Mesodermal cell (in vitro differentiated cells): ENCODE data around the gene GGTLC1.

Source experiments
- H3K27ac ChIP-seq: 2 replicates; pipeline ENCODE4 v1.7.0; 2013; ENCODE audit warnings: mild to moderate bottlenecking, low read depth, low read length, moderate library complexity; ENCODE audit not compliant: severe bottlenecking
- H3K36me3 ChIP-seq: 2 replicates; pipeline ENCODE4 v1.7.1; 2013; ENCODE audit warnings: mild to moderate bottlenecking, low read length, moderate library complexity; ENCODE audit not compliant: control insufficient read depth, insufficient read depth
- H3K4me1 ChIP-seq: one replicate; pipeline ENCODE4 v1.7.1; 2013; ENCODE audit warnings: mild to moderate bottlenecking, low read length; ENCODE audit not compliant: insufficient read depth, control insufficient read depth, poor library complexity, severe bottlenecking
- H3K4me3 ChIP-seq: 2 replicates; pipeline ENCODE4 v1.7.0; 2013; ENCODE audit warnings: low read length, control low read depth, mild to moderate bottlenecking; ENCODE audit not compliant: insufficient read depth, poor library complexity, severe bottlenecking; ENCODE audit errors: extremely low read depth
- H3K9me3 ChIP-seq: 2 replicates; pipeline ENCODE4 v1.7.1; 2013; ENCODE audit warnings: mild to moderate bottlenecking, low read length, moderate library complexity; ENCODE audit not compliant: control insufficient read depth
- WGBS, 2 experiments: methylation state at CpG; one replicate each; pipeline ENCODE4 v1.1.5; 2013; ENCODE audit warnings: missing lambda C conversion rate in 2 of 2; ENCODE audit not compliant: insufficient coverage in 2 of 2; 5-methylcytosine and 5-hydroxymethylcytosine counted together

Gene GGTLC1

DNA sequence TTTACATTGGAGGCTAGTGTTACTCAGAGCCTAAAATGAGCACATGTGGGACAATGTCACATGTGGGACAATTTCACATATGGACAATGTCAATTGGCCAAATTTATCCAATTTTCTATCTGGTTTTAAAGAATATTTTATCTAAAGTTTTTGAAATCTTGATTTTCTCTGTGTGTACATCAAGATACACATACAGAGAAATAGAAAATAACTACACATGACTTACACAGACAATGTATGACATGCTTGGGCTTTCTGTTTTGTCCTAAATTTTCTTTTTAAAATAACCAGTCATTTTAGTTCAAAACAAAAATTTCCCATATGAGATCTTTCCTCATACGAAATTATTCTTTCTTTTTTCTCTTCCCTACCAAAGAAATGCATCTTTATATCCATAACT is 24.6 kb downstream of the GGTLC1 start:
- 71 to 73% methylated on average over 1 of the region's 1 CpG for WGBS, 2 experiments

DNA sequence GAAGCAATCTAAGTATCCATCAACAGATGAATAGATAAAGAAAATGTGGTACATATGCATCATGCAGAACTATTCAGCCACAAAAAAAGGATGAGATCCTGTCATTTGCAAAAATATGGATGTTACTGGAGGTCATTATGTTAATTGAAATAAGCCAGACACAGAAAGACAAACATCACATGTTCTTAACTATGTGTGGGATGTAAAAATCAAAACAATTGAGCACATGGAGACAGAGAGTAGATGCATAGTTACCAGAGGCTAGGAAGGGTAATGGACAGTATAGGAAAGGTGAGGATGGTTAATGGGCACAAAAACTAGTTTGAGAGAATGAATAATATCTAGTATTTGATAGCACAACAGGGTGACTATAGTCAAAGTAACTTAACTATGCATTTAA is 26.3 kb downstream of the GGTLC1 start:
- Histone ChIP-seq H3K4me1 (no peaks in the 10 kb centered on the region), H3K27ac (no peak overlapping the region), H3K9me3 (peaks cover 29% of the 10 kb centered on the region), H3K4me3 (no peak overlapping the region), H3K36me3 (no peaks in the 10 kb centered on the region)

More for the DNA sequence above, 24.6 kb downstream of the GGTLC1 start:
- peaks cover 29% of the 10 kb centered on the region for H3K9me3 ChIP-seq
- no peak overlapping the region for H3K27ac ChIP-seq
- no peak overlapping the region for H3K4me3 ChIP-seq
- H3K4me1 ChIP-seq = no peaks in the 10 kb centered on the region
- H3K36me3 ChIP-seq = no peaks in the 10 kb centered on the region

DNA sequence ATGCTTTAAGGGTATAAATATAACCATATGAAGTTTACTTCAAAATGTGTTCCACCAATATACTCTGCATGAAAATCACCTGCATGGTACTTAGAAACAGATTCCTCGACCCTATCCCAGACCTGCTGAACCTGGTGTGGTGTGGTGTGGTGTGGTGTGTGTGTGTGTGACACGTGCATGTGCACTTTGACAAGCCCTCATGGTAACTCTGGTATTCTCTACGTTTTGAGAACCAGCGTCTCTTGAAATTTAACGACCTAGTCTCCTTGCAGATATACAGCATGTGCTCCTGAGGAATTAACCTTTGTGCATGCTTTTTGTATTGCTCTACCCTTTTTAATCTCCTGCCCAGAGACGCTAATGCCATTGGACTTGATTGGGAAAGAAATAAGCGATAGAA is 29.5 kb downstream of the GGTLC1 start:
- peaks cover 17% of the 10 kb centered on the region for H3K9me3 ChIP-seq
- H3K36me3 ChIP-seq = no peaks in the 10 kb centered on the region

DNA sequence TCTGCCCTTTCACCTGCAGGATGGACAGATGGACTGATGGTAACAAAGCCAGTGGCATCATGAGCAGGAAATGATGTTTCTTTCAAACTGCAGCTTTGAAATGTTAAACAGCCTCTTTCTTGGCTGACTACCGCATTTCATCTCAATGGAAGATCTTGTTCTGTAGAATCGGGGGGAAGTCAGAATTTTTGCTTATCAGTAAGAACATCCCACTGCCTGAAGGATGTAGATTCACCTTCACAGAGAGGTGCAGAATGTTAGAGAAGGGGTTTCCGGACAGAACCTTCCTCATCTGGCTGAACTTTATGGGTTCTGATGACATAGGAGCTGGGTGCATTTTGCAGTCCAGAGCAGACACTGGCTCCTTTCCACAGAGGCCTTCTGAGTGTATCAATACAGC is 32.7 kb downstream of the GGTLC1 start:
- no peaks in the 10 kb centered on the region for H3K4me1 ChIP-seq
- no peak overlapping the region for H3K27ac ChIP-seq
- peaks cover 2% of the 10 kb centered on the region for H3K9me3 ChIP-seq
- H3K4me3 ChIP-seq = no peak overlapping the region
- 80% methylated on average over 1 of the region's 3 CpGs; no CpG with 5 or more reads in 1 of the 2 experiments for WGBS, 2 experiments
- no peaks in the 10 kb centered on the region for H3K36me3 ChIP-seq

More for the DNA sequence above, 29.5 kb downstream of the GGTLC1 start:
- 85 to 87% methylated on average over 4 to 6 of the region's 7 CpGs for WGBS, 2 experiments
- Histone ChIP-seq H3K27ac (no peak overlapping the region), H3K4me1 (no peaks in the 10 kb centered on the region), H3K4me3 (no peak overlapping the region)

DNA sequence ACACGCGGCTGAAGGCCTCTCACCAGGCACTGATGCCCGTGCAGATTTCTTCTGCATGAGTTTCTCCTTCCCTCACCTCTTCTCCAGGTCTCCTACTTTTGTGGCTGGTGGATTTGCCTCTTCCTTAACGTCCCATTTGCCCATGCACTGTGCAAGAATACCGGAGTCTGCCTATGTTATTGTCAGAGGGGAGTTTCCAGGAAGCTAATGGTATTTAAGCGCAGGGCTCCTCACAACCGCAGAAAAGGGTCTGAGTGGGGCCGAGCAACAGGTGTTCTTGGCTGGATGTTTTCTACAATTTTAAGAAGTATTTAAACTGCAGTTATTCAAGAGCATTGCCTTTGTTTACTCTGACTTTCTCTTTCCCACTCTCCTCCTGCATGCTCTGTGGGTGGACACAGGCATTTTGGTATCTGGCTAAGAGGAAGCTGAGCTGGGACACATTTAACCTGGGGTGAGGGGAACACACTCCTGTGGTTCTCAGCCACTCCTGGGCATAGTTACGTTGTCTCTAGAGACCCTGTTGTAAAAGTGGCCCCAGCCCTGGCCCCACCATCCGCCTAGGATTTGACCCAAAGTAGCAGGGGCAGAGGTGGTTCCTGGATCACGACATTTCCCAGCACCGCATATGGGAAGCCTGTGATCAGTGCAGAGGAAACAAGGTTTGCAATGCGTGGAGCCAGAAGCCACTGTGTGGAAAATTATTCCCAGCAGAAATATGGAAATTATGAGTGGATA is 34.4 kb downstream of the GGTLC1 start:
- WGBS, 2 experiments = 81 to 94% methylated on average over 6 to 7 of the region's 13 CpGs
- Histone ChIP-seq H3K27ac (no peak overlapping the region), H3K4me3 (no peak overlapping the region), H3K9me3 (no peaks in the 10 kb centered on the region), H3K4me1 (no peaks in the 10 kb centered on the region), H3K36me3 (no peaks in the 10 kb centered on the region)

DNA sequence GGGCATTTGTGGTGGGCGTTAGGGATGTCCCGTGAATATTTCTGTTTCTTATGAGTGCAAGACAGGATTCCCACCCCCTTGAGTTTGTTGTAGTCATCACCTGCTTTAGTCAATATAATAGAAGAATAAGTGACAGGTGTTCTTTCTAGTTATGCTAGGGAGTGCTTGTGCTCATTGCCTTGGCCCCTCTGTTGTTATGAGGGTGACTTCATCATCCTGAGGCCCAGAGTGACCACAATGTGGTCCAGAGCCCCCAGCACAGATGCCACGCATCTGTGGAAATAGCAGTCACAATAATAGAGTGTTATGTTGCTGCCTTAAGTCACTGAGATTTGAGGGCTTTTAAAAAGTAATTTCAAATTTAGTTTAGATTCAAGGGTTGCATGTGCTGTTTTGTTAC is 42.4 kb downstream of the GGTLC1 start:
- Histone ChIP-seq H3K9me3 (no peaks in the 10 kb centered on the region), H3K36me3 (no peaks in the 10 kb centered on the region), H3K4me1 (no peaks in the 10 kb centered on the region), H3K4me3 (no peak overlapping the region), H3K27ac (no peak overlapping the region)
- WGBS, 2 experiments = 100% methylated on average over 2 of the region's 3 CpGs; no CpG with 5 or more reads in 1 of the 2 experiments

DNA sequence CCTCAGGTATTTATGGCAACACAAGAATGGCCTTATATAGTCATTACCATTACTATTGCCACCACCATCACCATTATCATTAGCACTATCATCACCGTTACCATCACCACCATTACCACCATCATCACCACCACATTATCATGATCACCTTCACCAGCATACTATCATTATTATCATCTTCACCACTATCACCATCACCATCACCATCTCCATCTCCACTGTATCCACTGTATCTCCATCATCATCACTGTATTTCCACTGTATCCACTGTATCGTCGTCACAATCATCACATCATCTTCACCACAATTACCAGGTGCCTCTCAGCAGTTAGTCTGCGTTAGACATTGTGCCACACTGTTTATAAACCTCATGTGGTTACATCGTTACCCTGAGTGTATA is 45.3 kb downstream of the GGTLC1 start:
- Histone ChIP-seq H3K9me3 (no peaks in the 10 kb centered on the region), H3K27ac (no peak overlapping the region), H3K4me3 (no peak overlapping the region), H3K4me1 (no peaks in the 10 kb centered on the region), H3K36me3 (no peaks in the 10 kb centered on the region)
- WGBS, 2 experiments = 82 to 93% methylated on average over 1 to 3 of the region's 5 CpGs

DNA sequence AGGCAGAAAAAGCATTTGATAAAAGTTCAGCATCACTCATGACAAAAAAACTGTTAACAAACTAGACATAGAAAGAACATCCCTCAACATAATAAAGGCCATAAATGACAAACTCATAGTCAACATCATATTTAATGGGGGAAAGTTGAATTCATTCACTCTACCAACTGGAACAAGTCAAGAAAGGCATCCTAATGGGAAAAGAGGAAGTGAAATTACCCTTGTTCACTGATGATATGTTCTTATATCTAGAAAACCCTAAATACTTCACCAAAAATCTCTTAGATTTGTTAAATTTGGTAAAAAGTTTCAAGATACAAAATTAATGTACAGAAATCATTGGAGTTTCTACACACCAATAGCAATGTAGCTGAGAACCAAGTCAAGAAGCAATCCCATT is 48.9 kb downstream of the GGTLC1 start:
- H3K4me1 ChIP-seq = no peaks in the 10 kb centered on the region
- H3K4me3 ChIP-seq = no peak overlapping the region

DNA sequence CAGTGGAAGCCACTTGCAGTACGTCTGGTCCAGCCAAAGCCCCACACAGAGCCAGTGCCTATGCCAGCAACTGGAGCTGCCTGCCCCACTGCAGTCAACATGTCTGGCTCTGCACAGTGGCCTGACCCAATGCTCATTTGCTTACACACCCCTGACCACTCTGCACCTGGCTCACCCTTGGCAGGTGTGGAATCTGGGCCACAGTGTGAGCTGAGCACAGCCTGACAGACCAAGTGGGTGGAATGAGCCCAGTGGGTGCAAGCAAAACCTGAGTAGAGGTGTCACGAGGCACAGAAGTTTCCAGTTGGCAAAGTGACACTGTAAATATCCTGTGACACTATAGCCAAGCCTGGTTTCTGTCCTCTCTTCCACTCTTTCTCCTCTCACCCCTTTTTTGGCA is 49.5 kb downstream of the GGTLC1 start:
- no peaks in the 10 kb centered on the region for H3K4me1 ChIP-seq
- WGBS, 2 experiments = 78 to 79% methylated on average over 2 of the region's 2 CpGs
- no peaks in the 10 kb centered on the region for H3K36me3 ChIP-seq
- H3K27ac ChIP-seq = no peak overlapping the region
- no peak overlapping the region for H3K4me3 ChIP-seq
- H3K9me3 ChIP-seq = no peaks in the 10 kb centered on the region

More for the DNA sequence above, 48.9 kb downstream of the GGTLC1 start:
- no peaks in the 10 kb centered on the region for H3K36me3 ChIP-seq
- H3K27ac ChIP-seq = no peak overlapping the region
- no peaks in the 10 kb centered on the region for H3K9me3 ChIP-seq

DNA sequence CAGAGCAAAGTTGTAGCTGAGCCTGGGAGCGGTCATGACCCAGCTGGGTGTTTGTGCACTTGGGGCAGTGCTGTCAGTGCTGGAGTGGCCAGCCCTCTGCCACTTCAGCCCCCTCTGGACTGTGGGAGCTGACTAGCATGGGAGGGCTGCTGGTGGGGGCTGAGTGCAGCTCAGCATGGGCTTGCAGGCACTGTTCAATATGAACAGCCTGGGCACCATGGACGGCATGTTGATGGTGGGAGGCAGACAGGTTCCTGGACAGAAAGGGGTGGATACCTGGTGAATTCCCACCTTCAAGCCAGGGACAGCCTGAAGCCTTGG is 50.5 kb downstream of the GGTLC1 start:
- Histone ChIP-seq H3K4me1 (no peaks in the 10 kb centered on the region), H3K9me3 (no peaks in the 10 kb centered on the region), H3K36me3 (no peaks in the 10 kb centered on the region), H3K4me3 (no peak overlapping the region), H3K27ac (no peak overlapping the region)
- 73 to 91% methylated on average over 1 to 2 of the region's 2 CpGs for WGBS, 2 experiments

DNA sequence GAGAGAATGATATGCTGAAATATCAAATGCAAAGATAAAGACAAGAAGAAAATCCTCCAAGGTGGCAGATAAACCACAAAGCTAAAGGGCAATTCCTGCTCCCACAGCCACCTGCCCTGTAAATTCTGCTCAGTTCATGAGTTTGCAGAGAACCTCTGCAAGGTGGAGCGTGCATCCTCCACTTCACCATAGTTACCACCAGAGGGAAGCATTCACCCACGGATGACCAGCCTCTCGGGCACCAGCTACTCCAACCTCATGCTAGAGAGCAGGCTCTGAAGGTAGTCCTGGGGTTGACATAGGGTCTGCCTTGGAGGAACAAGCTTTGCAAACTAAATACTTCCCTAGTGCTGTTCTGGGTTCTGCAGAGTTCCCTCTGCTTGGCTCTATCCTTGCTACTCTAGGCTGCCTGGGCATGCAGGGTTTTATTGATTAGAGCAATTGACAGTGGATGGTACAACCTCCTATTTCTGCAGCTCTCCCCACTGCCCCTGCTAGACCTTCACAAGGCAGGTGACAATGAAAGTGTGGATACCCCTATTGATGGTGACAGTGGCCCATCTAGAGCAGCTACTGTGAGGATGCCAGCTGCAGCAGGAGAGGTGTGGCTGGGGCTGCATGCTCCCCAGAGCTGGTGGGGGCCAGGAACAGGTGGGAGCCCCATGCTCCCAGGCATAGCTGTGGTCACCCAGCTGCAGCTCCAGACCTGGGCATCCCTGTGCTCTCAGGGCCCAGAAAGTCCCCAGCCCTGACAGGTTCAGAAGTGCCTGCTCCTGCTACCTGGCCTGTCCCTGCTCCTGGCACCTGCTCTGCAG is 51.1 kb downstream of the GGTLC1 start:
- no peaks in the 10 kb centered on the region for H3K36me3 ChIP-seq
- 10% methylated on average over 2 of the region's 3 CpGs; no CpG with 5 or more reads in 1 of the 2 experiments for WGBS, 2 experiments
- no peak overlapping the region for H3K4me3 ChIP-seq
- H3K27ac ChIP-seq = no peak overlapping the region
- H3K9me3 ChIP-seq = no peaks in the 10 kb centered on the region
- no peaks in the 10 kb centered on the region for H3K4me1 ChIP-seq
